Heart left ventricle (tissue), 16 donors: ENCODE measurements around the gene SLC7A6OS. TPM values are rescaled to one million over a fixed set of nuclear protein-coding genes. Genes with fewer than 3 reads are reported as not detected.

Experiments
- ATAC-seq, 4 donors: fragments of 200-7000 bp; cut with Tn5 transposase; one replicate each; pipeline ENCODE4 v1.9.1; 2020 to 2022; ENCODE audit warnings: moderate library complexity in 4 of 4, mild to moderate bottlenecking in 3 of 4, moderate number of reproducible peaks in 1 of 4
- DNase-seq, 5 donors: peaks; one replicate each; pipeline ENCODE4 v3.0.0-alpha.2; 2020
- H3K27ac ChIP-seq, 12 donors: fragments of 200-600 bp; sonication (generic) in 4 of 12; one replicate each; pipeline versions ENCODE4 v1.5.0 to v1.8.0; 2016 to 2022; ENCODE audit warnings: mild to moderate bottlenecking in 2 of 12
- H3K27me3 ChIP-seq, 9 donors: fragments of 200-600 bp; sonication (generic) in 2 of 9; one replicate each; pipeline versions ENCODE4 v1.5.1 to v1.8.0; 2016 to 2022; ENCODE audit warnings: mild to moderate bottlenecking in 3 of 9
- H3K36me3 ChIP-seq, 9 donors: fragments of 200-600 bp; sonication (generic) in 2 of 9; one replicate each; pipeline versions ENCODE4 v1.5.0 to v1.8.0; 2018 to 2022; ENCODE audit warnings: mild to moderate bottlenecking in 2 of 9
- H3K4me1 ChIP-seq, 12 donors: fragments of 200-600 bp; sonication (generic) in 4 of 12; one replicate each; pipeline versions ENCODE4 v1.5.0 to v1.8.0; 2016 to 2022; ENCODE audit warnings: mild to moderate bottlenecking in 3 of 12
- H3K4me3 ChIP-seq, 12 donors: fragments of 200-600 bp; sonication (generic) in 4 of 12; one replicate each; pipeline versions ENCODE4 v1.5.0 to v1.8.0; 2017 to 2022; ENCODE audit warnings: mild to moderate bottlenecking in 9 of 12, moderate library complexity in 4 of 12
- H3K9me3 ChIP-seq, 12 donors: fragments of 200-600 bp; sonication (generic) in 4 of 12; one replicate each; pipeline versions ENCODE4 v1.5.0 to v1.8.0; 2016 to 2022; ENCODE audit warnings: mild to moderate bottlenecking in 1 of 12
- POLR2A ChIP-seq, 2 donors: fragments of 450-650 bp; IDR thresholded peaks; one replicate each; pipeline ENCODE4 v1.6.1; 2017; ENCODE audit warnings: antibody characterized with exemption in 2 of 2, mild to moderate bottlenecking in 2 of 2, moderate library complexity in 2 of 2
- WGBS, 4 donors: extraction: QIAGEN DNeasy Blood & Tissue Kit in 2 of 4; methylation state at CpG; one replicate each; pipeline versions ENCODE4 v1.1.5 to v1.1.7; 2013 to 2018; 5-methylcytosine and 5-hydroxymethylcytosine counted together
- intact Hi-C, 10 donors: fragments of 100-400 bp; cut with DNase I; formaldehyde crosslinking; loops; one replicate each; pipeline versions ENCODE4 v1.11.1 to v1.14.2; 2022
- polyA plus RNA-seq, 2 donors: library from polyadenylated mRNA; stranded (reverse); fragments of 200-250 nt; gene quantifications; one replicate each; pipeline ENCODE4 v1.2.3, GENCODE V29; 2013
- total RNA-seq, 9 donors: library from RNA; depleted of rRNA in 2 of 9; stranded (reverse); fragments of >200 nt in 2 of 9; fragmentation: NEBNext Ultra II Directional in 3 of 9; extraction: Animal tissue kit (Norgen Biotek cat#: 25700) in 3 of 9; gene quantifications; one replicate each; pipeline versions ENCODE4 v1.1.0 to v1.2.4, GENCODE V29; 2016 to 2023
- TF ChIP-seq, protein P1 (sequence below), 12 donors: fragments of 200-600 bp; sonication (generic) in 4 of 12; IDR thresholded peaks; one replicate each; pipeline versions ENCODE4 v1.5.0 to v1.8.0; 2018 to 2022; ENCODE audit warnings: antibody characterized with exemption in 12 of 12, mild to moderate bottlenecking in 5 of 12
- donor health status: ischemic (EF 13 %, LVEDD 7.1; RV severe dilation, severe dysfunction).
- donor health status: healthy with polysubstance abuse.
- donor health status: DM: no; HTN: yes; CAD: no.
- donor health status: DM: no; HTN: no; CAD: no.
- donor health status: ischemic (EF 25% LVEDD 6.9; RV normal size, moderate dysfunction).
- donor health status: ischemic (EF 25% LVEDD 5.7; RV mildly dilated, moderate dysfunction).
- donor health status: healthy.
- donor health status: DM: yes; HTN: yes; CAD: no.
- donor health status: ischemic (EF 35%, LVEDD 5.7; RV mildly dilated, moderate dysfunction).
- donor health status: nonischemic (EF 11% LVEDD 7.7; RV severe dilation, severe dysfunction).
- donor health status: DM: yes; HTN: yes; CAD: no.
- donor health status: PGD.
- donor health status: ischemic (EF 29% LVEDD 5.4; RV normal size, mild dysfunction).
- donor health status: nonischemic (EF 23%, LVEDD 6.1; RV moderate dilation, normal function).

The SLC7A6OS gene
- total and polyA plus RNA-seq, 11 donors = 8.1 to 16.2 (median 10.0) TPM

DNA sequence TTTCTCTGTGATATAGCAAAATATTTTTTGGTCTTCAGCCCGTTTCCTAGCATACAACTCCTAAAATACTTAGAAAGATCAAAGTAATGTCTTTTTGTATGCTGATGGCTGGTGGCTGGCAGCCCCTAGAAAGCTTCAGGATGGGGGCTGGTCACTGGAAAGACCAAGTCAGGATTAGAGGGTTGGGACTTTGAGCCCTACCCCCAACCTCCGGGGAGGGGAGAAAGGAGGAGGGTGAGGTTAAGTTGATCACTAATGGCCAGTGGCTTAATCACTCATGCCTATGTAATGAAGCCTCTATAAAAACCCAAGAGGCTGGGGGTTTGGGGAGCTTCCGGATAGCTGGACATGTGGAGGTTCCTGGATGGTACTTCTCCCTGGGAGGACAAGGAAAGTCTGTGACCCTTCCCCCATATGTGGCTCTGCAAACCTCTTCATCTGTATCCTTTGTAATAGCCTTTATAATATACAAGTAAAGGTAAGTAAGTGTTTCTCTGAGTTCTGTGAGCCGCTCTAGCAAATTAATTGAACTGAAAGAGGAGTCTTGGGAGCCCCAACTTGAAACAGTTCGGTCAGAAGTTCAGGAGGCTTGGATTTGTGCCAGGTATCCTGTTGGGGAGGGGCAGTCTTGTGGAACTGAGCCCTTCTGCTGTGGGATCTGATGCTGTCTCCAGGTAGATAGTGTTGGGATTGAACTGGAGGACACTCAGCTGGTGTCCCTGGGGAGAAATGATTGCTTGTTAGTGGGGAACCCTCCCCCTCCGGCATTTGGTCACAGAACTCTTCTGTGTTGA is 42.9 kb downstream of the SLC7A6OS start:
- Histone ChIP-seq H3K36me3 (peaks cover 0 to 26% (median 2%) of the 10 kb centered on the region in 9 donors), H3K27me3 (no peaks in the 10 kb centered on the region), H3K4me3 (peak overlapping the region in 2 of 12 donors; percentile 6 to 32), H3K4me1 (peaks cover 0 to 82% (median 47%) of the 10 kb centered on the region in 12 donors), H3K9me3 (no peaks in the 10 kb centered on the region), H3K27ac (peak overlapping the region in 11 of 12 donors; percentile 13 to 100 (median 94))
- intact Hi-C loops = loop anchor here in 1 of 10 donors (1.0 kb wide), 1 partner anchor 13 kb away; no protein-coding TSS in a partner anchor
- DNase-seq (no peak), ATAC-seq (no peak)
- TF ChIP-seq, protein P1, sequence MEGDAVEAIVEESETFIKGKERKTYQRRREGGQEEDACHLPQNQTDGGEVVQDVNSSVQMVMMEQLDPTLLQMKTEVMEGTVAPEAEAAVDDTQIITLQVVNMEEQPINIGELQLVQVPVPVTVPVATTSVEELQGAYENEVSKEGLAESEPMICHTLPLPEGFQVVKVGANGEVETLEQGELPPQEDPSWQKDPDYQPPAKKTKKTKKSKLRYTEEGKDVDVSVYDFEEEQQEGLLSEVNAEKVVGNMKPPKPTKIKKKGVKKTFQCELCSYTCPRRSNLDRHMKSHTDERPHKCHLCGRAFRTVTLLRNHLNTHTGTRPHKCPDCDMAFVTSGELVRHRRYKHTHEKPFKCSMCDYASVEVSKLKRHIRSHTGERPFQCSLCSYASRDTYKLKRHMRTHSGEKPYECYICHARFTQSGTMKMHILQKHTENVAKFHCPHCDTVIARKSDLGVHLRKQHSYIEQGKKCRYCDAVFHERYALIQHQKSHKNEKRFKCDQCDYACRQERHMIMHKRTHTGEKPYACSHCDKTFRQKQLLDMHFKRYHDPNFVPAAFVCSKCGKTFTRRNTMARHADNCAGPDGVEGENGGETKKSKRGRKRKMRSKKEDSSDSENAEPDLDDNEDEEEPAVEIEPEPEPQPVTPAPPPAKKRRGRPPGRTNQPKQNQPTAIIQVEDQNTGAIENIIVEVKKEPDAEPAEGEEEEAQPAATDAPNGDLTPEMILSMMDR (IDR thresholded peaks at IDR 0.05) = no peak
- TF ChIP-seq POLR2A (IDR thresholded peaks at IDR 0.05) = no peak
- WGBS, 4 donors = 54 to 69% (median 61%) methylated on average over 6 of the region's 6 CpGs

DNA sequence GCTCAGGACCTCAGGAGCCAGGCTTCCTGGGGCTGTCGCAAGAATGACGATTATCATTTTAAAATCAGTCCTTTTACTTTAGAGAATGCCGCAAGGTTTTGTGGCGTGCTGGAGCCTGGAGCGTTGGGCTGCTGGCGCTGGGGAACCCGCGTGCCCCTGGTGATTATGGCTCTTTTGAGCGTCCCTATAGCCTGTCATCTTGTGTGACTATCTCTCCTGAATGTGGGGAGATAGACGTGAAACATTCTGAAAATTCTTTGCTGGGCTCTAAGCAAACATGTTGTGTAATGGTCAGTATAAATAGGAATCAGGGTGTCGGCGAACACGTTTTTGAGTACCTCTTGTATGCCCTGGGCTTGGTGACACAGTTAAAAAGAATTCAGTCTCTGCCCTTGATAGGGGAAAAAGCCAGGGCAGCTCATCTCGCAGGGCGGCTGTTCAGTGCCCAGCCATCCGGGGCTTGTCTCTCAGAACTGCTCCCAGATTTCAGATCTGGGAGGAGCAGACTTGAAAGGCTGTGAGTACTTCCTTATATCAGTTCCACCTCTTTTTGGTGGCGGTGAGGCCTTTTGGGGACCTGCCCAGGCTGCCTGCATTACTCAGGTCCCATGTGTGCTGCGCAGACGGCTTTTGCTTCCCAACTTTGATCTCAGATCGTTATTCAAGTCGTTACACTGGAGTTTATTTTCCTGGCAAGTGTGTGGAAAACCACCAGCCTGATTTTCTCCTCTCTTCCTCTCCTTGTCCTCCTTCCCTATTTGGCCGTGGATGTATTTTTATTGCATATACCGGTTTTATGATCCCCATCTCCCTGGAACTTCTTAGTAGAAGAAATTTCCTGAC is 45.4 kb downstream of the SLC7A6OS start:
- peak overlapping the region; percentile 53 to 97 (median 90) for H3K4me3 ChIP-seq
- H3K27ac ChIP-seq = peak overlapping the region; percentile 86 to 100 (median 98)
- H3K27me3 ChIP-seq = no peaks in the 10 kb centered on the region
- 3 to 6% (median 5%) methylated on average over 23 of the region's 23 CpGs for WGBS, 4 donors
- H3K9me3 ChIP-seq = no peaks in the 10 kb centered on the region
- peak in 1 of 2 donors; percentile 60 for TF ChIP-seq POLR2A (IDR thresholded peaks at IDR 0.05)
- TF ChIP-seq, protein P1 (IDR thresholded peaks at IDR 0.05) = no peak
- peak; percentile 54 to 74 (median 67) for DNase-seq
- intact Hi-C loops = loop anchor here in 2 of 10 donors (2.0 kb wide), 2 partner anchors 20 to 46 kb away; partner anchors contain the start of genes PRMT7 (in 1 of the 2) and SLC7A6OS (in 1 of the 2)
- ATAC-seq = peak; percentile 71 to 83 (median 72)
- peaks cover 0 to 20% (median 7%) of the 10 kb centered on the region in 9 donors for H3K36me3 ChIP-seq
- peaks cover 0 to 76% (median 45%) of the 10 kb centered on the region in 12 donors for H3K4me1 ChIP-seq

DNA sequence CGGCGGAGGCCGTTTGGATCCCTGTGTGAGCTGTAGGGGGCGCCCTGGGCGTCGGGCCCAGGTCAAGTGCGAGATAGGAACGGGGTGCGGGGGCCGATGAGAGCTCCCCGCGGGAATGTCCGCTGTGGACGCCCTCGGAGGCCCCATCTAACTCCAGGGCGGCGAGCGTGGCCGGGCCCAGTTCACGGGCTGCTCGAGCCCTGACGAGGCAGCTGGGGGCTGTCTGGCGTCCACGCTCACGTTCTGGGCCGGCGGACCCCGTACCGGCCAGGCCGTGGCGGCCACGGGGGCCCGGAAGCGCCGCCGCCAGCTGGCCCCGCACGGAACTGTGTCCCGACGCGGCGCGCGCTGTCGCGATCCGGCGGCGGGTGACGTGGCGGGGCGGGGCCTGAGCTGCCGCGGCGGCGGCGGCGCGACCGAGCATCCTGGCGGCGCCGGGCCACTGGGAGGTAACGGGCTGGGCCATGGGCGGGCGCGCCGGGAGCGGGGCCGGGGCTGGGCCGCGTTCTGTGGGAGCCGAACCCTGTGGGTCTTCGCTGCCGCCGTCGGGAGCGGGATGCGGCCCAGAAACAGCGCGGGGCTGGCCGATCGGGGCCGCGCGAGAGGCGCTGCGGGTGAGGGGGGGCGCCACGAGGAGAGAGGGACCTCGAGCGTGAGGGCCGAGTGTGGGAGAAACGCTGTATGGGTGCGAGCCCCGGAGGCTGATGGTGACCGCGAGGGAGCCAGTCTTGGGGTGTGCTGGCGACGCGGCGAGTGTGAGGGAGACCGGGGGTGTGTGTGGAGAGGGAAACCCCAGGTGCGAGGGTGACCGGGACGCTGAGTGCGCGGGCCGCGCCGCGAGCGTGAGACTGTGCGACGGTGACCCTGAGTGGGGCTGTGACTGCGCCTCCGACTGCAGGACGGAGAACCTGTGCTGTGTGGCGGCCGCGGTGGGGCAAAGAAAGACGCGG is 46.3 kb downstream of the SLC7A6OS start, which contains the start of gene SLC7A6:
SLC7A6 (plus strand) TSS at position 399 of the 950 bp plus-strand sequence. CDS start 10,201 bp downstream, outside the sequence.
- H3K4me1 ChIP-seq = peaks cover 0 to 74% (median 45%) of the 10 kb centered on the region in 12 donors
- TF ChIP-seq, protein P1 (IDR thresholded peaks at IDR 0.05) = peak; percentile 57 to 90 (median 76)
- peak; percentile 73 to 86 for TF ChIP-seq POLR2A (IDR thresholded peaks at IDR 0.05)
- H3K27ac ChIP-seq = peak within 1 kb of the TSS; percentile 86 to 100 (median 98)
- WGBS, 4 donors = 0 to 1% (median 0%) methylated on average over 31 to 123 of the region's 123 CpGs
- ATAC-seq (peak; percentile 21 to 80 (median 69)), DNase-seq (peak; percentile 78 to 90 (median 84))
- intact Hi-C loops = loop anchor here (1.0 to 5.0 kb wide), 8 partner anchors 20 to 63 kb away; partner anchors contain the start of genes PRMT7 (in 9 of the 10) and SLC7A6OS (in 9 of the 10)
- no peaks in the 10 kb centered on the region for H3K9me3 ChIP-seq
- peaks cover 0 to 29% (median 16%) of the 10 kb centered on the region in 9 donors for H3K36me3 ChIP-seq
- no peaks in the 10 kb centered on the region for H3K27me3 ChIP-seq
- H3K4me3 ChIP-seq = peak within 1 kb of the TSS; percentile 53 to 97 (median 90)
